Hematopoietic multipotent progenitor cell (in vitro differentiated cells): ENCODE measurements around the gene ERCC6L. TPM values are rescaled to one million over a fixed set of nuclear protein-coding genes. Genes with fewer than 3 reads are reported as not detected.
"Not testable (repeated sequence)": the region's sequence is repeated elsewhere in the genome, so short reads cannot be mapped to it uniquely, and the experiment has no call there.

Experiments
- DNase-seq, 3 donors: peaks; one replicate each; pipeline ENCODE4 v3.0.0-alpha.2; 2011 to 2015; ENCODE audit warnings: low read depth in 2 of 3, low spot score in 2 of 3
- total RNA-seq: library from RNA; depleted of rRNA; stranded (reverse); fragments of >200 nt; gene quantifications from one replicate; pipeline ENCODE4 v1.2.3, GENCODE V29; 2012

ERCC6L gene
- total RNA-seq, 1 donor = 0.27 TPM

DNA sequence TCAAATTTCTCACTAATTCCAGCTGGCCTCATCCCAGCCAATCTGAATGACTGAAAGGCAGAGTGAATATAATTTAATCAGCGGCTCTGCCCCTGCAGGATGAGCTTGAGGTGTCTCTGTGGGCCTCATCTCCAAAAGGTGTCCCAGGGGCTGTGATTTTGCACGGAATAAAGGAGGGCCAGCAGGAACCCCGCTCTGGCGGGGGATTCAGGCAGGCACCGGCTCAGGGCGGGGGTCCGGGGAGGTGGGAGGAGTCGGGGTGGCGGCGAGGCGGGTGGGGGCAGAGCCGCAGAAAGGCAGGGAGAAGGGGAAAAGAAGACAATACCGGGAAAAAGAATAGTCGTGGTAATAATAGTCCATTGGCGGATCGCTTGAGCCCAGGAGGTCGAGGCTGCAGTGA, 16.0 kb upstream of the ERCC6L start:
- DNase-seq = no peak

DNA sequence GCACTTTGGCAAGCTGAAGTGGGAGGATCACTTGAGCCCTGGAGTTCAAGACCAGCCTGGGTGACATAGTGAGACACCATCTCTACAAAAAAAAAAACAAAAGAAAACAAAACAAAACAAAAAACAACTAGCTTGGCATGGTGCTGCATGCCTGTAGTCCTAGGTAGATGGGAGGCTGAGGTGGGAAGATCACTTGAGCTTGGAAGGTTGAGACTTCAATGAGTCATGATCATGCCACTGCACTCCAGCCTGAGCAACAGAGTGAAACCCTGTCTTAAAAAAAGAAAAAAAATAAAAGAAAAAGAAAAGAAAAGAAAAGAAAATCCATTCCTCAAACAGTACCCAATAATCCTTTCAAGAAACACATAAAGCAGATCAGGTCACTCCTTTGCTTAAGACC, 14.9 kb upstream of the ERCC6L start:
- no peak for DNase-seq

DNA sequence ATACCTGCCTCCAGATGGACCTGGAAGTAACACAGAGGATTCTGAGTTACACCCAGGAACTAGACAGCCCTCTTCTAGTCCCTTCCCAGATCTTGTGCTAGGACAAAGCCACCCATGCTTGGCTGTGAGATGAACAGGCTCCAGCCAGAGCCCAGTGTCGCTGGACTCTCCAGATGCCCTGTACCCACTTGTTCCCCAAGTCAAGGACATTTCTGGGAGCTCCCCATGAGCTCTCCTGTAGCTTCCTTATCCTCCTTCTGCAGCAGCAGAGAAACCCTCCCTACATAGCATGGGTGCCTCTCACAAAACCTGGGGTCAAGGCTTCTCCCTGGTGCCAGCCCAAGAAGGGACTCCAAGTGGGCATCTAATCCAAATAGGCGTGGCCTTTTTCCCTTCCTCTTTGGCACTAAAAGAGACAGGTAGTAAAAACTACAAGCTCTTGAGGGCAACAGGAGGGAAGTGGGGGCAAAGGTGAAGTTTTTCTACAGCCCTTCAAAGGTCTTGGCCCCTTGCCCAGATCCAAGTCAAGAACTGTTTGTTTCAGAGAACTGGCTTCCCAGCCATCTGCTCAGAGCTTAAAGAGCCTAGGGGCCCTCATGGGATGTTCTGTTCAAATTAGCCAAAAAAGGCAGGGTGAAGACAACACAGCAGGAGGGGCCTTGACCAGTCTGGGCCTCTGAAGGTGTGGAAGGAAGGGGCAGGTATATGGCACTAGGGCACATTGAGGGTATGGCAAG, 8.5 kb upstream of the ERCC6L start:
- DNase-seq = peak in 1 of 3 donors; percentile 25

DNA sequence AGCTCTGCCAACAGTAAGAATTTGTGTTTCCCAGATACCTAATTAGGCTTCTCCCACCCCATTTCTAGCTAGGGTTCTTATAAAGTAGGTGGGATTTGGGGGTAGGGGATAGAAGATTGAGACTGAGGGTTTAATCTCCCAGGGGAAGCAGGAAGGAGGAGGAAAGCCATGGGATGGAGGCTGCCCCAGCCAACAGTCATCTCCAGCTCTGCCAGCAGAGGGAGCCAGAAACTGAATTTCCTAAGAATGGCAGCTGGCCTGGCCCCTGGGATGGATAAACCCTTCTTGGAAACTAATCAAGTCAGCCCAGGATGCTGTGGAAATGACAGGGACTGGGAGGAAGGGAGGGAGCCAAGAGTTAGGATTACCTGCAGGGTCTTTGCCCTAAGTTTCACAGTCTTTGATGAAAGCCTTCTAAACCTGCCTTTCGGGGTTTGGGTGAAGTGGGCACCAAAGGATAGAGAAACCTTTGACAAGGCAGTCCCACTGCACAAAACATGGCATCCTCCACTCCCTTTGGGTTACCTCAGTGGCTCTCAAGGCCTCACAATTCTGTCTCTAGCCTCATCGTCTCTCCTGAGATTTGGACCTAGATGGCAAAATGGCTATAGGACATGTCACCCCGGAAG, 6.7 kb upstream of the ERCC6L start:
- peak in 1 of 3 donors; percentile 32 for DNase-seq

DNA sequence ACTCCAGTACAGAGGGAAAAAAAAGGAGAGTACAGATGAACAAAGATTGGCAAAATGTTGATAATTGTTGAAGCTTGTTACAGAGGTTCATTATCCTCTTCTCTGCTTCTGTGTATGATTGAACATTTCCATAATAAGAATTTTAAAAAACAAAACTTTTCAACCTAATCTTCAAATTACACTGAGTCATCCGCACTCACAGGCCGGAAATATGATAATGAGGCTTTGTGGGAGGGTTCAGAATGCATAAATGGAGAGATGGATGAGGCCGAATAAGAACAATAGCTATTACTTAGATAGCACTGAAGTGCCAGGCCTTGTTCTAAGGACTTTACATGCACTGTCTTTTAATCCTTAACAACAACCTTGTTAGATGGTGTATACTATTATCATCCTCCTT, 4.6 kb upstream of the ERCC6L start:
- peak in 1 of 3 donors; percentile 39 for DNase-seq

DNA sequence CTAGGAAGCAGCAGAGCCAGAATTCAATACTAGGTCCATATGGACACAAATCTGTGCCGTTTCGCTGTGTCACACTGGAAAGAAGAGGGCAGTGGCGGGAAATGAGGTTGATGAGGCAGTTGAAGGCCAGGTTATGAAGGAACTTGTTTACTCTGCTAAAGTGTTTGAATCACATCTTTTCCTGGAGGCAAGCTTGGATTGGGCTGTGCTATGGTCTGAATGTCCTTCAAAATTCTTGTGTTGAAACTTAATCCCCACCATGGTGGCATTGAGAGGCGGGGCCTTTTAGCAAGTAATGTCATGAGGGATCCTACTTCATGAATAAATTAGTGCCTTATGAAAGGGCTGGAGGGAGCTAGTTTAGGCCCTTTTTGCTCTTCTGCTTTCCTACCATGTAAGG, 2.1 kb upstream of the ERCC6L start:
- DNase-seq = no peak

DNA sequence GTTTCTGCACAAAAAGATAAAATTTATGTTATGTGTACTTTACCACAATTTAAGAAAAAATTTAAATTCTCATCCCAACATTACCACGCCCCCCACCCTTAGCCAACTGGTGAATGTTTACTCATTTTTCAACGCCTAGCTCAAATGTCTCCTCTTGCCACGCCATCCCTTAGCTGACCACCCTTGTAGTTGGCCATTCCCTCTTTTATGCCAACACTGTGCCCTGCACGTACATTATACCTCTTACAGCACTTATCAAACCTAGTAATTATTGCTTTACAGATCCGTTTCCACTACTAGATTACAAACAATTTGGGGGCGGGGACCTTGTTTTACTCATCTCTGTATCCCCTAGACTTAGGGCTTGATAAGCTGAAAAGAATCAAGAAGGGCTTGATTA, 644 bp downstream of the ERCC6L start:
- no peak for DNase-seq

DNA sequence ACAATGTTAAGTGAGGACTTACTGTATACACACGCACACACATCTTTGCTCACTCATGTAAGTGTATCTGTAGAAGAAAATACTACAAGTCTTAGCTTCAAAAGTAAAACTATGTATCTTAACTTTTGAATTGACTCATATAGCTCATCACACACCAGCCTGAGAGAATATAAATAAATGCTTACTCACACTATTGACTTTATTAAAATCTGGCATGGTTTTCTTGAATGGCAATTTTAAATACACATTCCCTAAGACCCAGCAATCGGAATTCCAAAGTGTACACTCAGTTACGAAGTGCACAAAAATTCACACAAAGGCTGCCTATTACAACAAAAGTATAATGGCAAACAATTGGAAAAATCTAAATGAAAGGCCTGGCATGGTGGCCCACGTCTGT, 2.0 kb downstream of the ERCC6L start:
- DNase-seq = no peak

DNA sequence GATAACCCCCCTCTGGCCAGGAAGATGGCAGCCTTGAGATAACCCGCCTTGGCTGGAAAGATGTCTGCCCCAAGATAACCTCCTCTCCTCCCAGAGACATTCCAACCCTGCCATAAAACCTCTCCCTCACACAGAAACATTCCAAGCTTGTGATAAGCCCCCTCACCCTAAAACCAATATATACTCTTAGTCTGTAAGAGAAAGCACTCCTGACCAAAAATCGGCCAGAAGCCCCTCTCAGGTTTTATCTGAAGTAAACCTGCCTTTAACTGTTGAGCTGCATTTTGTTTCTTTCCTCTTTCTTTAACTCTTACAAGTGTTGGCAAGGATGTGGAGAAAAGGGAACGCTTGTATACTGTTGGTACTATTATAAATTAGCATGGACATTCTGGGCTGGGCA, 8.5 kb downstream of the ERCC6L start:
- DNase-seq = no peak

DNA sequence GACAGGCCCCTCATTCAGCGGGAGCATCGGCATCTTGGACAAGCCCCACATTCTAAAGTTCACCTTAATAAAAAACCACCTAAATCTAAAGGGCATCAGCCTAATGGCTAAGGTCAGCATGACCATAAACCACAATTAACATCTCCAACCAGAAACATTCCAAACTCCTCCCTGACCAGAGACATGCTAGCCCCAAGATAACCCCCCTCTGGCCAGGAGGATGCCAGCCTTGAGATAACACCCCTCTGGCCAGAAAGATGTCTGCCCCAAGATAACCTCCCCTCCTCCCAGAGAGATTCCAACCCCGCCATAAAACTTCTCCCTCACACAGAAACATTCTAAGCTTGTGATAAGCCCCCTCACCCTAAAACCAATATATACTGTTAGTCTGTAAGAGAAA, 18.5 kb downstream of the ERCC6L start:
- DNase-seq = not testable (repeated sequence)

DNA sequence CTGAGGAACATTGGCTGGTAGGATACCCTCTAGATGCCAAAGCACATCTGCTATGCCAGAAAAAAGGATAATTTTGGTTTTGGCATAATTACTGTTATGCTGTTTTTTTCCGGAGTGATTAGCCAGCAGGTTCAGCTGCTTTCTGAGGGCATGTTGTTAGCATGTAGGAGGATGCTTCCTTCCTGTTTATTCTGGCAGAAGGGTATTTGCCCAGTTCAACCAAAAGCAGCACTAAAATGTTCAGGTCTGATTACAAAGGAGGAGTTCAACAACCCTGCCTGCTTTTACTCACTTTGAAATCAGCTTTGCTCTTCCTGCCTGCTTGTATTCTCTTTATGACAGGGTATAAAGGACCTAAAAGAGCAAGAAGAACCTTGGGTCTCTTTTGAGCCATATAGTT, 21.9 kb downstream of the ERCC6L start:
- no peak for DNase-seq

DNA sequence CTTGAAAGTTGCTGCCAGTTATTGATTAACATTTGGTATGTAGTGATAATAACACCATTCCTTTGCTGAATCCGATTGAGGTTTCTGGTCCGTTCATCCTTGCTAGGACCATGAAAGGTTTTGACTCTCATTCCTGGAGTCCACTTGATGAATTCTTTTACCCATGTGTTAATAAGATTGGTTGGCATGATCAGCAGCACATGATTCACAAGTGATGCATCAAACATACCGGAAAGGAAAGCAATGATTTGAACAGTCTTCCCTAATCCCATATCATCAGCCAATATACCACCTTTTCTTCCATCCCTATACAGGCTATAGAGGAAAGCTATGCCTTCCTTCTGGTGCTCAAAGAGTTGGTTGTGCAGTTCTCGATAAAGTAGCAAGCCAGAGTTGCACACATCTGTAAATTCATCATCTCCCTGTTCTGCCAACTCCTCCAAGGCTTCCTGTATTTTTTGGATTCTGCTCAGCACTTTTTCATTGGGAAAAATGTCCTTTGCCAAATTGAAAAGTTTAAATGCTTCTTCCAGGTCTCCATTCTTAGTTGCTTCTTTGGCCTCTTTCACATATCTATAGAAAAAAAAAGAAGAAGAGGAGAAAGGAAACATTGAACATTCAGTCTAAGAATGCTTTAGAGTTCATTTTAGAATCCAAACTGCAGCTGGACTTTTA, 30.6 kb downstream of the ERCC6L start:
- no peak for DNase-seq

DNA sequence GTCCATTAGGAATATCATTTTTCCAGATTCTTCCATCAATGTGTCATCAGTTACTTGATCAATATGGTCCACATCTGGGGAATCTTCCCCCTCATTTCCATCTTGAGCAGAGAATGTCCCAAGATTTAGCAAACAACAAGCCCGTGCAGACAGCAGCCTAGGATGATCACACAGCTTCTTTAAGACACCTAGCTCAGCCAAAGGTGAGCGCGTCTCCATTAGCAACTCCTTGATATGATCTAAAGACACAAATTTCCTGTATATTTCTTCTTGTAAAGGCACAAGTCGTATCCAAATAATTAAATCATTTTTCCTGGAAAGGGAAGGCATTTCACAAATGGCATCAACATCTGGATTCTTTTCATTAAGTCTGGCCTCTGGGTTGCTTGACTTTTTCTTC, 31.5 kb downstream of the ERCC6L start:
- no peak for DNase-seq

DNA sequence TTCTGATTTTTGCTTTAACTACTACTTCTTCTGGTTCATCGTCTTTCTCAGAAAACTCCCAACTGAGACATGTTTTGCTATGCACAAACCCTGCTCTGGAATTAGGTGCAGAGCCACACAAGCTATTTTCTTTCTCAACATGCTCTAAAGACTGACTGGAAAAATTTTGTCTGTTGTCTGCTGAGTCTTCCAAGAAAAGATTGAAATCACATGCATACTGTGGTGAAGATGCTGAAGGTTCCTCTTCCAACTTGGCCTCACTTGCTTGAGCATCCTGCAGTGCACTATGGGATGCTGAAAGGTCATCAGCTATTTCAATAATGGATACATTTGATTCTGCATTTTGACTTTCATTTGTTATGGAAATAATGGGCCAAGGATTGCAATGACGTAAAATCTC, 33.1 kb downstream of the ERCC6L start:
- DNase-seq = no peak

DNA sequence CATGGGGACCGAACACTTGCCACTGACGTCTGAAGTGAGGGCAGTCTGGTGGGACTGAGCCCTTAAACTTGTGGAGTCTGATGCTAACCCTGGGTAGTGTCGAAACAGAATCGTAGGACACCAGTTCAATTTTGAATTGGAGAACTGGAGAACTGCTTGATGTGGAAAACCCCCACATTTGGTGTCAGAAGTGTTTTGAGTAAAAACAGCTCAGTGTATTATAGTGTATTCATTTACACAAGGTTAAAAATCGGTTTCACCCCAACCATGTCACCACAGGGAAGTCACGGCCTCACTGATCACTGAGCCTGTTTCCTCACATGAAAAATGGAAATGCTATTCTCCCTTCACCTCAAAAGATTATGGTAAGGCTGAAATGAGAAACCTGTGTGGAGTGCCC, 35.4 kb downstream of the ERCC6L start:
- no peak for DNase-seq

DNA sequence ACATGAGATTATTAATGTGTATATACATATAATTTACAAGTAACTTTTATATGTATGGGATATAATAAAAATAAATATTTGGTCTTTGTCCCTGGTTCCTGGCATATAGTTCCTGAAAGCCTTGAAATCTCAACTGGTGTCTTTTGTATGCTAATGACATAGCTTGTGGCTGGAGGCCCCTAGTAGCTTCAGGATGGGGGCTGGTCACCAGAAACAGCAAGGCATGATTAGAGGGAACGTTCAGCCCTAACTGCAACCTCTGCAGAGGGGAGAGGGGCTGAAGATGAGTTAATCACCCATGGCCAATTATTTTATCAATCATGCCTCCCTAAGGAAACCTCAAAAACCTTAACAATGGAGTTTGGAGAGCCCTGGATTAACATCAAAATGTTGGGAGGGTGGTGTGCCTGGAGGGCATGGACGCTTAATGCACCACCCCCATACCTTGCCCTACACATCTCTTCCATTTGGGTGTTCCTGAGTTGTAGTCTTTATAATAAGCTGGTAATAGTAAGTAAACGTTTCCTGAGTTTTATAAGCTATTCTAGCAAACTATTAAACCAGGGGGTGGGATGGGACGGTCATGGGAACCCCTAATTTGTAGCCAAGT, 35.9 kb downstream of the ERCC6L start:
- no peak for DNase-seq

DNA sequence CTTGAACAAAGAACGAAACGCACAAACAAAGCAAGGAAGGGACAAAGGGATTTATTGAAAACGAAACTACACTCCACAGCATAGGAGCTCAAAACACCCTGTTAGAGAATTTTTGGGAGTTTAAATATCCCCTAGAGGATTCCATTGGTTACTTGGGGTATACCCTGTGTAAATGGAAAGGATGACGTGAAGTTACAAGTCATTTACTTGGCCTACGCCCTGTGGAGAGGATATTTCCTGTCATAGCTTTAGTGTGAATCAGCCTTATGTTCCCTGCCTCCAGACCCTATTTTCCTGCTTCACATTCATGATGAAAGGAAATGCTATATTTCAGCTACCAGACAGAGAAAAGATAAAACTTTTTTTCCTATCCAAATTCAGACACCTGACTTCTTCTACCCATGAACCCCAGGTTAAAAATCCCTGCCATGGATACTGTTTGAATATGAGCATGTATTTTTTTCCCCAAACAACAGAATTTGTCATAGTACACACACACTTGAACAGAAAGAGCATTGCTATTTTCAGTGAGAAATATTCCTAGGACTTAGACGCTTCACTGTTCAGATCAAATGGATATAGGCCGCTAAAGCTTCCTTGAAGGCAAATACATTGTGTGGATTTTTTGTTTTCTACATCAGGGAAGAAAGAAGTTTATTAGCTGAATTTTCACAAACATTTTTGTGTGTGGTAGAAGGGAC, 36.8 kb downstream of the ERCC6L start:
- DNase-seq = no peak

DNA sequence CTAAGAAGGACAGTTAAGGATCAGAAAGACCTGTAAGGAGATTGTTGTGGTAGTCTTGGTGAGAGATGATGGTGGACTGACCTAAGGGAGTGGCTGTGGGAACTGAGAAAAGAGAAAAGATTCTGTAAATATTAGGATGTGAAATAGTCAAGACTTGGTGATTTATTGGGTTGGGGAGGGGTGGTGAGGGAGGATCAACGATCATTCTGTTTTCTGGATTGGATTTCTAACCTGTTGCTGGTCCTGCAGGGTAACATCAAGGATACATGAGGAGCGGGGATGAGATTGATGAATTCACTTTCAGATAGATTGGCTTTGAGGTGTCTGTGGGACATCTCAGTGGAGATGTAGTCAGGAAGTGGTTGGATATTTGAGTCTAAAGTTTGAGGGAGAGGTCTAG, 55.9 kb downstream of the ERCC6L start:
- no peak for DNase-seq

DNA sequence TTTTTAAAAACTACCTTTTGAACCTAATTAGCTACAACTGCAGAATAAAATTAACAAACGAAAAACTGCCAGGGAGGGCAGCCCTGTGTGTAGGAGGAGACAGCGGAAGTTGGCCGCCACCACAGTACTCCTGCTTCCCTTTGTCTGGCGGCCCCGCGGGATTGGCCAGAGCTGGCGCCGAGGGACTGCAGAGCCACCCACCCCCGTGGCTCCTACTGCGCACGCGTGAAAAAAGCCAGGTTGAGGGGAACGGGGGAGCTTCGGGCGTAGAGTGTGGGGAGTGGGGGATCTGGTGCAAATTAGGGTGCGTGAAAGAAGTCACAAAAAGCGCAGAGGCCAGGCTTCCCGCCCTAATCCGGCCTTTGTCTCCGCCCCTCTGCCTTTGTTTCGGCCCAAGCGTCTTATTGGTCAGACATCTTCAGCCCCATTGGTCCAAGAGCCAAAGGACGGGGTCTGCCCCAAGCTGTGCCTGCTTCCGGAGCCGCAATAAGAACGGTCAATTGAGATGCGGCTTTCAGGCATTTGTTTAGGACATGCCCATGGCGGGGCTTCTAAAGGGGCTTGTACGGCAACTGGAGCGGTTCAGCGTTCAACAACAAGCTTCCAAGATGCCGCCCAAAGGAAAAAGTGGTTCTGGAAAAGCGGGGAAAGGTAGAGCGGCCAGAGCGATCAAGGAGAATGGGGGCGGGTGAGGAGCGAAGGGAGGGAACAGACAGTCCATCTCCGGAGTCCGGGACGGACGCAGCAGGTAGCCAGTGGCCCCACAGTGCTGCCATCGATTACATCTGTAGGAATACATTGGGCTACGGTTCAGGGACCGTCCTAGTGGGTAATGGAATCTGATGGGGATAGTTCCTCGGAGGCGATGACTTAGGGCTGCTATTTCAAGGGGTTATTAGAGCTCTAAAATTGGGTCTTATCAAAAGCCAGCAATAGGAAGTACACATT, 57.4 kb downstream of the ERCC6L start, which contains the start of gene PIN4:
Gene PIN4 (plus strand): TSS at position 580 of the 948 bp plus-strand sequence. CDS start 29 bp downstream, at position 609.
- peak; percentile 46 to 97 (median 92) for DNase-seq

DNA sequence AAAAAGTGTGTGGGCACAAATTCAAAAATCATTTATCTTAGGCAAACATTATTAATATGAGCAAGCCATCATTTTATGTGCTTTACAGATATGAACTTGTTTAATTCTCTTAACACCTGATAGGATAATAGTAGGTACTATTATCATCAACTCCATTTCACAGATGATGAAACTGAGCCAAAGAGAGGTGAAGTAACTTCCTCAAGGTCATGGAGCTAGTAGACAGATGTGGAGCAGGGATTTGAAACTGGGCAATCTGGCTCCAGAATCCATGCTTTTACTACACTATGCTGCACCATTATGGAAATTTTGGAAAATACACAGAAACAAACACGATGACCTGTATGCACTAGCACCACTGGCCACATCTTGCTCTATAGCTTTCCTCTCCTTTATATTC, 58.3 kb downstream of the ERCC6L start:
- no peak for DNase-seq
